Measurements from ENCODE around the gene PPARA.

The PPARA gene

GRCh38 chr22:46145896-46146295, 4.4 kb upstream of the PPARA start:
- DNase-seq = no peak

- no peak for DNase-seq
Measured at GRCh38 chr22:46146329-46146728, 4.0 kb upstream of the PPARA start.

GRCh38 chr22:46147061-46147460, 3.3 kb upstream of the PPARA start:
- DNase-seq = no peak

- DNase-seq = no peak
Measured at GRCh38 chr22:46147471-46148267, 2.7 kb upstream of the PPARA start.

- DNase-seq = no peak
Measured at GRCh38 chr22:46148336-46148735, 2.0 kb upstream of the PPARA start.

- no peak for DNase-seq
Measured at GRCh38 chr22:46148816-46149511, 1.4 kb upstream of the PPARA start.

GRCh38 chr22:46149512-46150033, 753 bp upstream of the PPARA start:
- DNase-seq = peak; percentile 29 to 47

GRCh38 chr22:46150655-46151477, 540 bp downstream of the PPARA start:
- DNase-seq = peak in 1 of 2 experiments; percentile 17

GRCh38 chr22:46153930-46154329, 3.6 kb downstream of the PPARA start:
- DNase-seq = no peak

- no peak for DNase-seq
Measured at GRCh38 chr22:46156031-46156430, 5.7 kb downstream of the PPARA start.

GRCh38 chr22:46158283-46158682, 8.0 kb downstream of the PPARA start:
- no peak for DNase-seq

GRCh38 chr22:46159212-46159611, 8.9 kb downstream of the PPARA start:
- no peak for DNase-seq

GRCh38 chr22:46159777-46160176, 9.5 kb downstream of the PPARA start:
- no peak for DNase-seq

GRCh38 chr22:46162285-46162684, 12.0 kb downstream of the PPARA start:
- DNase-seq = no peak

- DNase-seq = no peak
Measured at GRCh38 chr22:46162771-46163556, 12.6 kb downstream of the PPARA start.

- no peak for DNase-seq
Measured at GRCh38 chr22:46163557-46163888, 13.2 kb downstream of the PPARA start.

- DNase-seq = no peak
Measured at GRCh38 chr22:46165977-46166376, 15.7 kb downstream of the PPARA start.

- DNase-seq = no peak
Measured at GRCh38 chr22:46169628-46170027, 19.3 kb downstream of the PPARA start.

GRCh38 chr22:46171940-46172339, 21.6 kb downstream of the PPARA start:
- DNase-seq = peak in 1 of 2 experiments; percentile 5

GRCh38 chr22:46172522-46173110, 22.3 kb downstream of the PPARA start:
- no peak for DNase-seq

- DNase-seq = no peak
Measured at GRCh38 chr22:46173152-46173551, 22.8 kb downstream of the PPARA start.

- no peak for DNase-seq
Measured at GRCh38 chr22:46175631-46176030, 25.3 kb downstream of the PPARA start.
